ENCODE data around the gene TSSC4. TPM values are rescaled to one million over a fixed set of nuclear protein-coding genes. Genes with fewer than 3 reads are reported as not detected.

Gene TSSC4
- polyA plus RNA-seq, 4 donors, result 32.5 to 47.1 (median 37.6) TPM

DNA sequence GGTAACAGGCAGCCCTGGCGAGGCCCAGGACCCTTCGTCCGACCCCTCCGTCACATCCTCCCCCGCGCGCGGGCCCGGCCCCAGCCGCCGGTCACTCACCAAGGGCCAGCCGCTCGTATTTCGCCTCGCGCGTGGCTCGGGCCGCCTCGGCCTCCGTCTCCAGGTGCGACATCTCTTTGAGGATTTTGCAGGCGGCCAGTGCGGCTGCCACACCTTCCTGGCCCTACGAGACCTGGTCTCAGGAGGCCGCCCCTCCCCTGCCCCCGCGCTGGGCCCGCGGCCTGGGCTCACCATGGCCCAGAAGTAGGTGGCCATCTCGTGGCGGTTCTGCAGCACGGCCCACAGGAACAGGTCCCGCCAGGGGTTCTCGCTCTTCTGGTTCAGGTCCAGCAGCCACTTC, 14.1 kb downstream of the TSSC4 start:
- no peak for DNase-seq (ENCODE audit: low read depth in 4 of 4, low spot score in 3 of 4)

DNA sequence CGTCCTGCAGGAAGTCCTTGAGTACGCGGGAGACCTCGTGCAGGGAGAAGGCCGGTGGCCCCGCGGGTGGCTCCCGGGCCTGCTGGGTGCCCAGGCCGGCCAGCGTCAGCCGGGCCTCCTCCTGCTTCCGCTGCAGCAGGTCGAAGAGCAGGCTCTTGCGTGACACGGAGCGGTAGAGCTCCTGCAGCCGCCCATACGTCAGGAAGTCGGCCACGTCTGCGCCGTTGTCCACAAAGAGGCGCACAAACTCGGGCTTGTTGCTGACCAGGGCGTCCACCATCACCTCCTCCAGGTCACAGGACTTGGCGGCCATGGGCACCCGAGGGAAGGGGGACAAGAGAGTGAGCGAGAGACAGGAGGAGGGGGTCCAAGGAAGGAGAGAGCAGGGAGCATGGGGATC, 14.6 kb downstream of the TSSC4 start:
- no peak for DNase-seq (ENCODE audit: low read depth in 4 of 4, low spot score in 3 of 4)

DNA sequence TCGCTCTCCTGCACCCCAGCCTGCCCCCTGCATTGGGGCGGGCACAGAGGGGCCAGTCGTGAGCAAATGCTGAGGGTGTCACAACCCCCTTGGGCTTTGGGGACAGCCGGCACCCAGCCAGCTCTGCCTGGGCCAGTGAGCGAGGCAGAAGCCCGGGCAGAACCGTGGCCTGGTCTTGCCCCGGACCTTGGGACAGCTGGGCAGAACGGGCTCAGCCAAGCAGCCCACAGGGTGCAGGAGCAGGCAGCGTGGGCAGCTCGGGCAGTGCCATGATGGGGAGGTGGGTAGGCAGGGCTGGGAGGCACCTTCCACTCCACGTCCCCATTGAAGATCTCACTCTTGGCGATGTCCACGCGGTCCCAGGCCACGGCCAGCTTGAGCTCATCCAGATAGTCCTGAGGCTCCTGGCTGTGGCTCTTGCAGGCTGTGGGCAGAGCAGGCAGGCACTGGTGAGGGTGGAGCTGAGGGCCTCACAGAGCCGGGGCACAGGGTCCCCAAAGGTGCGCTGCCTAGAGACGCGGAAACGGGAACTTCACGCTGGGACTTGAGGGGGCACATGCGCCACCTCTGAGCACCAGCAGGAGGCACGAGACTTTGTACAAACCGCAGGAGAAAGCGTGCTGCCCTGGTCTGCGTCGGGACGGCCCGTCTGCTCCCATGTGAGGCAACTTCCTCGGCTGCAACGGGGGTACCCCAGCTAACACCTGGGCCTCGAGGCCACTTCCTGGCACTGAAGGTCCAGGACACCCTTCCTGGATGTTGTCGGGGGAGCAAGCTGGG, 15.2 kb downstream of the TSSC4 start:
- no peak for DNase-seq (ENCODE audit: low read depth in 4 of 4, low spot score in 3 of 4)

DNA sequence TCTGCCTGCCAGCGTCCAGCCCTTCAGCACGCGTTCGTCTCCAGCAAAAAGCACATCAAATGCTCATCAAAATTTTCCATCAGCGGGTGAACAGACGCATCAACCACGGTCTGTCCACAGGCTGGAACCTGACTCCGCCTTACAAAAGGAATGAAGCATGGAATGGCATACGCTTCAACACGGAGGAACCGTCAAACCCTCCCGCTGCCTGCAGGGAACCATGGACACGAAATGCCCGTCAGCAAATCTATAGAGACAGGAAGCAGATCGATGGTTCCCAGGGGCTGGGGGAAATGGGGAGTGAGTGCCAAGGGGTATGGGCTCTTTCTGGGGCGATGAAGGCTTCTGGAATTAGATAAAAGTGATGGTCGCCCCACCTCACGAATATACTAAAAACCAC, 16.2 kb downstream of the TSSC4 start:
- DNase-seq (ENCODE audit: low read depth in 4 of 4, low spot score in 3 of 4), result no peak

DNA sequence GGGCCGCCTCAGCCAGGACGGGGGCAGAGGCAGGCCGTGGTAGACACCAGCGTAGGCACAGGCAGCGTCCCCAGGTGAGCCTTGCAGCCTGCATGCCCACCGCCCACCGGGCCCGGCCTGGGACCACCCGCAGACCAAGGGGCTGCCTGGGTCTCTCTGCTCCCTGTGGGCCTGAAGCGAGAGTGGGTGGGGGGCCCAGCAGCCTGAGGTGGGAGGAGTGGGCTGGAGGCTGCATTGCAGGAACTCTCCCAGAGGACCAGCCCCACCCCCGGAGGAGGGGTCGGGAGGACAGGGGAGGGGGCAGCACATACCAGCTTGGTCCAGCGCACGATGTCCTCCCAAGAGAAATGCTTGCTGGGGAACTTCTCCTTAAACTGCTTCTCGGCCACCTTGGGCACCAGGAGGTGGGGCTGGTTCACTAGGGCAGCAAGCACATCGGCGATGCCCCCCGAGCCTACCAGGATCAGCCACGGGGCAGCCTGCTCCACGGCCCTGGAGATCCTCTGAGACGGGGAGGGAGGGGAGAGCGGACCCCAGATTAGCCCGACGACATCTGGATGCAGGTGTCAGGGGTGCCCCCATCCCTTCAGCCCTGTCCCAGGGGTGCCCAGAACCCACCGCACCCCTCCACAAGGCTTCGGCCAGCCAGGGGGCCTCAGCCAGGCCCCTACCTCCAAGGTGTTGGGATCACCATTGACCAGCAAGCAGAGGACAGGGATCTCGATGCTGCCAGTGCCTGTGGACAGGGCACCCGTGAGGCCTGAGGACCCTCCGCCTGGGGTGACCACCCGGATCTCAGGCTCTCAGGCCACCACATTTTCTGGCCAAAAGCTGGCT, 17.5 kb downstream of the TSSC4 start:
- DNase-seq (ENCODE audit: low read depth in 4 of 4, low spot score in 3 of 4), result no peak

DNA sequence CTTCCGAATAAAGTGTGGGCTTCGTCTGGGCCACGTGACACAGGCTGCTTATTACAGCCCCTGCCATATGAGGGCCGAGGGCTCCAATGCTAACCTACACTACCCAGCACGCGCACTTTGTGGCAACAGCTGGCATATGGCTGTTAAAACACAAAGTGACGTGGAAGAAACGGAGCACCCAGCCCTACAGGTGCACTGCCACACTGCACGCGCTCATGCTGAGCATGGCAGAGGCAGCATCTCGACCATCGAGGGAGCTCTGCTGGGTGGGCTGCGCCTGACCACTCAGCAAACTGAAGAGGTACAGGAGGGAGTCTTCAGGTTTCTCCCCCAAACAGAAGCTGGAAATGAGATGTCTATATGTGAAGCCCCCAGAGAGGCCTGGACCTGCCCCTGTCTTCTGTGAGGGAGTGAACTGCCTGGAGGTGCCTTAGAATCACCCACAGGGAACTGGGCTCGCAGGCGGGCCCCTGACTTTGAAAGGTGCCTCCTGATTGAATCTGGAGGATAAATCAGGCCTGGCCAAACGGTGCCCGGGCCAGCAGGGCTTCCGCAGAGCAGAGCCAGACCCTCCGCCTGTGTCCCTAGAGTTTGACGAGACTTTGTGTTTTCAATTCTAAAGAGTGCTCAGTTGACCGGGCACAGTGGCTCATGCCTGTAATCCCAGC, 18.3 kb downstream of the TSSC4 start:
- no peak for DNase-seq (ENCODE audit: low read depth in 4 of 4, low spot score in 3 of 4)

DNA sequence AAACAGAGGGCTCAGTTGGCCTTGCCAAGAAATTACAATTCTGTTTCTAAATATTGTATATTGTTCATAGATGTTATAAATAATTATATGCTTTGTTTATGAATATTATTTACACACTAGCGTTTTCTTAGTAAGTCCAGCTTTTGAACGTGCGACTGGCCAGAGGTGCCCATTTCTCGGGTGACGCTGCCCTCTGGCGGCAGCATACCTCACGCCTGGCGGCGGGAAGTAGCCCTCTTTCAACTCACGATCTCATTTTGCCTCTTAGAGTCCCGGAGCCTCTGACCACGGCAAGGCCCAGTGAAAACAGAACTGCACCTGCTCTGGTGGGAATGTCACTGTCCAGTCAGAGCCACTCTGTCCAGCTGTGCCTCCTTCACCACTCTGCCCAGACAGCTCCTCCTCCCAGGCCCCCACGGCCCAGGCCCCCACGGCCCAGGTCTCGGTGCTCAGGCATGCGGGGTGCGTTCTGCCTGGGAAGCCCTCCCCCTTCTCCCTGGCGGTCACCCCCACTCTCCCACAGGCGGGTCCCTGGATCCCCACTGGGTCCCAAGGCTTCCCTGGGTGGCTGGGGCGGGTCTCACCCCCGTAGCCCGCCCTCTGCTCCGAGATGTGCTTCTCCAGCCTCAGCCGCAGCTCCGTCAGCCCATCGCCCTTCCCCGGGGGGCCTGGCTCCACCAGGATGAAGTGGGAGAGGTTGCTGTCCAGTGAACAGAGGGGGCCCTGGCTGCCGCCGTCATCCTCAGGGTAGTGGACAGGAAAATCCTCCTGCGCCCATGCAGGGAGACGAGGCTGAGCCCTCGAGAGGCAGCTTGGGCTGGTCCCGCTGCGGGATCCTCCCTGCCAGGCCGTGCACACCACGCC, 19.3 kb downstream of the TSSC4 start:
- peak; percentile 68 to 76 (median 70) for DNase-seq (ENCODE audit: low read depth in 4 of 4, low spot score in 3 of 4)

DNA sequence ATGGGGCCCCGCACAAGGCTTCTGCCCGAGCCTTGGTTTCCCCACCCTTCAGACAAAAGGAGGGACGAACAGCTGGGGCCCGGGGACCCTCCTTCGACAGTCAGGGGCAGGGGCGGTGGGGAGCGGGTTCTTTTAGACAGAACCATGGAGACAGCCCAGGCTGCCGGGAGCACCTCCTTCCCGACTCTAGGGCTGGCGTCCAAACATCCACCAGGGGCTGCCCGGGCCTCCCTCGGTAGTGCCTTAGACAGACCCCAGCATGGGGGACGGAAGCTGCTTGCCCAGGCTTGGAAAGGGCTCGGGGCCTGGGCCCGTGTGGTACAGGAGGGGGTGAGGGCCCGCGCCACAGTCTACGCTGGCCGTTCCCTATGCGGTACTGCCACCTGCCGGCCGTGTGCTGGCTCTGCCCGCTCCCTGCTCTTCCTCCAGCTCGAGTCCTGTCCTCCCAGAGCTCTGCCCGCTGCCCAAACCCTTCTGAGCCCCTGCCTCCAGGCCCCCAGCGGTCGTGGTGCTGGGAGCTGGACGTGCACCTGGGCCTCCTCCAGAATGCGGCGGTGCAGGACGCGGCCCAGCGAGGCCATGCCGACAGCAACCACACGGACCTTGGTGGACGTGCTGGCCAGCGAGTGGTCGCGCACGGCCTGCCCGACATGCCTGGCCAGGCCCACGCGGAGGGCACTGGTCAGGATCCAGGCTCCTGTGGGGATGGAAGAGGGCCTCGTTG, 20.1 kb downstream of the TSSC4 start:
- DNase-seq (ENCODE audit: low read depth in 4 of 4, low spot score in 3 of 4), result peak; percentile 59 to 81 (median 68)

DNA sequence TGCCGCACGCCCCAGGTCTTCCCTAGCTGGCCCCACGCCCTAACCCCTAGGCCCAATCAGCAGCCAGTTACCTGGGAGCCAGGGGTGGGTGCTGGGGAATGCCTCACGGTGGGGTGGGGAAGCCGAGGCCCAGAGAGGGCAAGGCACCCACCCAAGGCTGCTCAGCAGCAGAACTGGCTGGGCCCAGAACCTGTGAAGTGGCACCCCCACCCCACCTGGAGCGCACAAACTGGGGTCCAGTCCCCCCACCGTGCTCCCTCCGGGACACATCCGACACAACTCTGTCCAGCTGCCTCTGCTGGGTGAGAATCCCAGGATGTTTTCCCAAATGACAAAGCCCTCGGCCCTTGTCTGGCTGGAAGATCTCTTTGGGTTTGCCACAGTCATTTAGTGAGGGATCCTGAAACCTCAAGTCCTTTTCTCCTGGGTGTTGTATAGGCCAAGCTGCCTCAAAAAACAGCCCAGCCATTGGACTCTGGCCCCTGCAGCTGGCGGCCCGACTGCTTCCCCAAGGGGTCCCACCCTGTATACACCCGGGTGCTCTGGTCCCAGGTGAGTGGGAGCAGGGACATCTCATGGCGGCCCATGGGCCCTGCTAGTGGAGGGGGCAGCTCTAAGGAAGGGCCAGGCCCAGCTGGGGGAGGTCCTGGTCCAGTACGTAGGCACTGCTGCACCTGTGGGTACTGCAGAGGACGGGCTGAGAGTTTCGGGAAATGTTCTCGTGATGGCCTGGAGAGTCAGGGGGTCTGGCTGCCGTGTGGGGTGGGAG, 20.9 kb downstream of the TSSC4 start:
- DNase-seq (ENCODE audit: low read depth in 4 of 4, low spot score in 3 of 4), result no peak

DNA sequence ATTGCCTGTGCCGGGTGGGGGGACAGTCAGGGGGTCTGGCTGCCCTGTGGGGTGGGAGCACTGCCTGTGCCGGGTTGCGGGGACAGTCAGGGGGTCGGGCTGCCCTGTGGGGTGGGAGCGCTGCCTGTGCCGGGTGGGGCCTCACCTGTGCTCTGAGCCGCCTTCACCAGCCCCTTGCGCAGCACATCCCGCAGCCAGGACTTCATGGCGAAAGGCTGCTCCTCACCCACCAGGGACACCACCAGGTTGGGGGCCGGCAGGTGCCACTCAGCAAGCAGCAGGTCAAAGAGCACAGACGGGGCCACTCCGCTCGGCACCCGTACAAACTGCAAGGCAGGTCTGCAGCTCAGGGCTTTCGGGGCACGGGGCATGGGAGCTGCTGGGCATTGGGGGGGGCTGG, 21.4 kb downstream of the TSSC4 start:
- no peak for DNase-seq (ENCODE audit: low read depth in 4 of 4, low spot score in 3 of 4)

DNA sequence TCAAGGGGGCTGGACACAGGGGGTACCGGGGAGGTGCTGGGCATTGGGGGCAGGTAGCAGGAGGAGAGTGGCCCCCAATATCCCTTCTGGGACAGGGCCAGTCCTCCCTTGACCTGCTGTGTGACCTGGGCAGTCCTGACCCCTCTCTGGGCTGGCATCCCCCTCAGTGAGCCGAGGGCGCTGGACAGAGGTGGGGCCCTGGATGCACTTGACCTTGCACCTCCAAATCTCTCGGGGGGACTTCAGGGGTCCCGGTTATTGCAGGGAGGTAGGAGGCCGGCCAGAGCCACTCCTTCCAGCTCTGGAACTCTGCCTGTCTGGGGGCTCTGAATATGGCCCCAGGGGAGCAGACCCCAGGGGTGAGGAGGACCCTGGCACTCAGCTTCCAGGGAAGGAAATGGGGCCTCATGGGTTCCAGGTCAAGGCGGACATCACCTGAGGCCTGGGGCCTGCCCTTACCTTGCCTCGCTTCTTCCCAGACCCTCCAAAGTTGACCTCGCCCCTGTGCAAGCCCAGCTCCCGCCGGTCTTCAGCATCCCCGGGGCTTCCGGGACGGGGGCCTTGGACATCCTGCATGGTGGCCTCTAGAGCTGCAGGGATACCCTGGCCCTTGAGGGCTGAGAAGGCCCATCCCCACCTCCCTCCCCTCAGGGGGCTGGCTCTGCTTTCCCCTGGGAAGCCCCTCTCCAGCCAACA, 22.1 kb downstream of the TSSC4 start:
- no peak for DNase-seq (ENCODE audit: low read depth in 4 of 4, low spot score in 3 of 4)

DNA sequence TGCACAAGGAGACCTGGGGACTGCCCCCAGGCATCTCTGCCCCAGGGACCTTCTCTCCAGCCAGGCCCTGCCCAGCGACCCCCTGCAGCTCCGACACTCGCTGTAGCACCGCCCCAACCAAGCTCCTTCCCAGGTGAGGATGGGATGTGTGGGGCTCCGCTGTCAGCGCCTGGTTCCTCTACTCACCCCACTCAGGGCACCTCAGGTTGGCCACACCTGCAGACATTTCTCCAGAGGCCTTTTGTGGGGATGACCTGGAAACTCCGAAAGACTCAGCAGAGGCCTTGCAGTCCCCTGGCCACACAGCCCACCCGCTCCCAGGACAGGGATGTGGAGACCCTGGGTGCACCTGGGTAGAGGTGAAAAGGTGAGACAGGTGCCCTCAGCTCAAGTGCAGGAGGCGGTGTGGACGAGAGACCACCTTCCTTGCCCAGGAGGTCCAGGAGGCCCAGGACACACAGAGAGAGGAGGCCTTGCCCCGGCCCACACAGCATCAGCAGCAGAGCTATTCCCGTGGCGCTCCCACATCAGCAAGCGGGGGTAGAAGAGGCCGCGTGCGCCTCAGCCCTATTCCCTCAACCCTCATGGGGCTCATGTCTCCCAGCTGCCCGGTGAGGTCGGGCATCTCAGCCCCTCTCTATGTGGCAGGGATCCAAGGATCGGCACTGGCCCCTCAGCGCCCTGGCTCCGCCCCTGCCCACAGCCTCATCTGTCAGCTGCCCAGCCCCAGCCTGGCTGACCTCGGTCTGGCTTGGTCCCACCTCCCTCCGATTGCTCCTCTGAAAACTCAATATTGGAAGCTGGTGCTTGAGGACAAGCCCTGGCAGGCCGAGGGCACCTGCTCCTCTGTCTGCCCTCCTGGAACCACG, 22.8 kb downstream of the TSSC4 start:
- DNase-seq (ENCODE audit: low read depth in 4 of 4, low spot score in 3 of 4), result no peak

DNA sequence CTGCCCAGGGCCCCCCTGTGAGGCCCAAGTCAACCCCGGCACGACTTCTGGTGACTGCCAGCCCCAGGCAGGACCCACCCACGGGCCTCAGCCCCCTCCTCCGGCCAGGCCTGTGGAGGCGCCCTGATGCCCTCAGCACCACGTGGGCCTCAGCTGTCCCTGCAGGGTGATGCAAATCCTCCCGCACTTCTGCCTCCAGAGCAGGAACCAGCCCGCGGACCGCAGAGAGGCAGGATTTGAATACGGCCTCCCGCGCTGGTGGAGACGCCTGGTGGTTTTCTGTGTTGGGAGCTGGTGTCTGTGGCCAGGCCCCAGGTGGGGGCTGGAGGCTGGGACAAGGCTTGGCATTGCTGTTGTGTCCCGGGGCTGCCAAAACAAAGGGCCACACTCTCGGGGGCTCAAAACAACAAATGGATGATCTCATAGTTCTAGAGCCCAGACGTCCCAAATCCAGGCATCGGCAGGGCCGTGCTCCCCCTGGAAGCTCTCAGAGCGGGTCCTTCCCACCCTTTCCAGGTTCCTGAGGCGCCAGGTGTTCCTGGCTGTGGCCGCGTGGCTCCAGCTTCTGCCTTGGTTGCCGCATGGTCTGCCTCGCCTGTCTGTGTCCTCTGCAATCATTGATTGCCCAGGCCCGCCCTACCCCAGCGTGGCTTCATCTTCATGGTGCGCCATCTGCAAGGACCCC, 24.4 kb downstream of the TSSC4 start:
- DNase-seq (ENCODE audit: low read depth in 4 of 4, low spot score in 3 of 4), result no peak

DNA sequence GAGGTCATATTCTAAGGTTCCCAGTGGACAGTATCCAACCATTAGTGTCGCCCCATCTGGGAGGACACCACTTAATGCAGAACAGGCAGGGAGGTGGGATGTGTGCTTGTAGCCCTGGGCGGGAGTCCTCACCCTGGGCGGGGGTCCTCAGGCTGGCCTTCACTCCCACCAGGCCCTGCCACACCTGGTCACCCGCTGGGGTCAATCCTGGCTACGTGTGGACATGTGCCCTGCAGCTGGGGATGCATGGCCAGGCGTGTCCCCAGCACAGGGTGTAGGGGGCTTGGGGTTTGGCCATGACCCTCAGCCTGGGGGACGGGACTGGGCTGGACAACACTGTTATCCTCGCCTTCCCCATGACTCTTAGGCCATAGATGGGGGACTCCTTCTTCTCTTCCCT, 25.0 kb downstream of the TSSC4 start:
- no peak for DNase-seq (ENCODE audit: low read depth in 4 of 4, low spot score in 3 of 4)

DNA sequence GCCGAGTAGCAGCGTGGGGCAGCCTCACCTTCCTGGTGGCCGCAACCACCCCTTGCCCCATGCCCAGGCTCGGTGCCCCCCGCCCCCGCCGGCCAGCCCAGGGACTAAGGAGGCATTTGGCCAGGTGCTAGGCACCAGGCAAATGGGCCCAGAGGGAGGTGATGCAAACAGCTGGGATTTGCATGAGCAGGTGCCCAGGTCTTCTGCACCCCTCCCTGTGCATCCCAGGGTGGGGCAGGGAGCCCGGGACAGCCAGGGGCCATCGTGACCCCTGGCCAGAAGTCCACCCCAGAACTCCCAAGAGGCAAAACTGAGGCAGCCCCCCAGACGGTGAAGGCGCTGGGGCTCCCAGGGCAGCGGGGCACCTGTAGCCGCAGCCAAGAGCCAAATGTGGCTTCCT, 25.7 kb downstream of the TSSC4 start:
- no peak for DNase-seq (ENCODE audit: low read depth in 4 of 4, low spot score in 3 of 4)

DNA sequence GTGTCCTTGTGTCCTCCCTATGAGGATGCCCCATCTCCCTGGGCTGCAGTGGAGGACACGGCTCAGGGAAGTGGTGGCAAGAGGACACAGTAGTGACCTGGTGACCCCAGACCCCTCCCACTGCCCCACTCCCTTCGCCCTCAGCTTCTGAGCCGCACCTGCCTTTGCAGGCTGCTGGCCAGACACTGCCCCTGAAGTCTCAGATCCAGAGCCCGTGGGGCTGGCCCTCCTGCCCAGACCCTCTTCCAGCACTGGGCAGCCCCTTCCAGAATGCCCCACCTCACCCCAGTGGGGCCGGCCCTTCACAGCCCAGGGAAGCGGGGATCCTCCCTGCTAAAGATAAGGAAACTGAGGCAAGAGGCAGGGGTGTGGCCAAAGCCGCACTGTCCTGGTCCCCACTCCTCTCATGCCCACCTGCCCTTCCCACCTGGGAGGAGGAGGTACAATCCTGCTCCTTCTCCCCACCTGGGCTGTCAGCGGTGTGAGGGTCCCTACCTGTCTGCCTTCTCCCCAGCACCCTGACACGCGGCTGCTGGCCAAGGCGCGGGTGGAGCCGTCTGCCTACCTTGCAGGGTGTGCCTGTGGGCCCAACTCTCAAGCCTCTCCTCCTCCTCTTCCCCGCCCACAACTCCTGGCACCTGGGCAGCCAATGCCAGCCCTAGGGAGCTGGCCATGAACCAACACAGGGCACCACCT, 26.4 kb downstream of the TSSC4 start:
- DNase-seq (ENCODE audit: low read depth in 4 of 4, low spot score in 3 of 4), result no peak

Measured in right renal pelvis (tissue), 4 donors.